Astrocyte (in vitro differentiated cells and primary cell): ENCODE measurements around the gene TNFSF15.

Experiments
- EZH2 ChIP-seq: IDR thresholded peaks from 2 replicates; pipeline ENCODE4 v1.6.1; 2012; ENCODE audit warnings: mild to moderate bottlenecking, low read length, inconsistent platforms; ENCODE audit not compliant: insufficient read depth
- TF ChIP-seq, protein P1 (sequence below): IDR thresholded peaks from 2 replicates; pipeline ENCODE4 v1.5.1; 2011; ENCODE audit warnings: low read depth, mild to moderate bottlenecking, inconsistent platforms, low read length, moderate library complexity; ENCODE audit not compliant: insufficient read depth

DNA sequence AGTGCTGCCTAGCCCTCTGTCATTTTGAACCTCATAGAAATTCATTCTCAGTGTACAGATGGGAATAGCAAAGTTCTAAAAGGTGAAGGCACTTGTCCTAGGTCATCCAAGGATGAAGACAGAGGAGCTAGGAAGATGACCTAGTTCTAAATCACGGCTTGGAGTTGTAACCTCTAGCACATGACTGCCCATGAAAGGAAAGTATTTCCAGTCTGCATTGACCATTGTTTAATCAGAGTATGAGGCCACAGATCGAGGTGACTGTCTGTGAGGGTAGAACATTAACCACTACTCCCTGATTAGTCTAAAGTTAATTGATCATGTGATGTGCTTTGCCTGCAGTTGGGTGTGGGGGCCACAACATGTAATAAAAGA, 674 bp upstream of the TNFSF15 start:
- TF ChIP-seq, protein P1, sequence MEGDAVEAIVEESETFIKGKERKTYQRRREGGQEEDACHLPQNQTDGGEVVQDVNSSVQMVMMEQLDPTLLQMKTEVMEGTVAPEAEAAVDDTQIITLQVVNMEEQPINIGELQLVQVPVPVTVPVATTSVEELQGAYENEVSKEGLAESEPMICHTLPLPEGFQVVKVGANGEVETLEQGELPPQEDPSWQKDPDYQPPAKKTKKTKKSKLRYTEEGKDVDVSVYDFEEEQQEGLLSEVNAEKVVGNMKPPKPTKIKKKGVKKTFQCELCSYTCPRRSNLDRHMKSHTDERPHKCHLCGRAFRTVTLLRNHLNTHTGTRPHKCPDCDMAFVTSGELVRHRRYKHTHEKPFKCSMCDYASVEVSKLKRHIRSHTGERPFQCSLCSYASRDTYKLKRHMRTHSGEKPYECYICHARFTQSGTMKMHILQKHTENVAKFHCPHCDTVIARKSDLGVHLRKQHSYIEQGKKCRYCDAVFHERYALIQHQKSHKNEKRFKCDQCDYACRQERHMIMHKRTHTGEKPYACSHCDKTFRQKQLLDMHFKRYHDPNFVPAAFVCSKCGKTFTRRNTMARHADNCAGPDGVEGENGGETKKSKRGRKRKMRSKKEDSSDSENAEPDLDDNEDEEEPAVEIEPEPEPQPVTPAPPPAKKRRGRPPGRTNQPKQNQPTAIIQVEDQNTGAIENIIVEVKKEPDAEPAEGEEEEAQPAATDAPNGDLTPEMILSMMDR = no peak
- TF ChIP-seq EZH2 = no peak
